ENCODE results near the gene CFAP61.

Gene CFAP61

GRCh38 chr20:20237093-20237959 lies 185.0 kb downstream of the CFAP61 start:
- Histone ChIP-seq H3K9me3 (ENCODE audit: control insufficient read depth, insufficient read depth, low read depth, low read length) (no peaks in the 10 kb centered on the region), H3K27ac (ENCODE audit: extremely low read depth, low read depth, low read length) (no peak overlapping the region), H3K4me3 (ENCODE audit: low read depth, low read length) (no peak overlapping the region), H3K4me1 (ENCODE audit: control insufficient read depth, insufficient read depth, low read length) (no peaks in the 10 kb centered on the region), H3K36me3 (ENCODE audit: control insufficient read depth in 2 of 2, insufficient read depth in 1 of 2, low read length in 2 of 2) (no peaks in the 10 kb centered on the region)
- POLR2A ChIA-PET = no interaction called here
- TF ChIP-seq ZNF366 (tag by site-specific recombination; conservative IDR thresholded peaks at IDR 0.05) (0 out of 2 replicates have a peak, but pooled peaks have one; percentile 64), ZSCAN23 (tag by site-specific recombination; IDR thresholded peaks at IDR 0.05) (no peak), ZNF560 (tag by site-specific recombination; IDR thresholded peaks at IDR 0.05; ENCODE audit: borderline replicate concordance) (no peak), GFI1B (tag by site-specific recombination; IDR thresholded peaks at IDR 0.05) (no peak), ZFP69B (tag by site-specific recombination; IDR thresholded peaks at IDR 0.05) (no peak), GLIS2 (tag by site-specific recombination; IDR thresholded peaks at IDR 0.05) (no peak), ZNF350 (tag by site-specific recombination; IDR thresholded peaks at IDR 0.05) (no peak), ZEB2 (tag by site-specific recombination; IDR thresholded peaks at IDR 0.05) (no peak), ZFHX2 (tag by site-specific recombination; conservative IDR thresholded peaks at IDR 0.05) (peak; percentile 67), ZNF704 (tag by site-specific recombination; IDR thresholded peaks at IDR 0.05) (no peak), ZNF426 (tag by site-specific recombination; IDR thresholded peaks at IDR 0.05) (no peak), BCL6B (tag by site-specific recombination; IDR thresholded peaks at IDR 0.05) (no peak), ZNF654 (tag by site-specific recombination; IDR thresholded peaks at IDR 0.05; ENCODE audit: low read depth) (peak; percentile 53), ZNF830 (tag by site-specific recombination; IDR thresholded peaks at IDR 0.05; ENCODE audit: low read depth) (no peak), ZNF114 (tag by site-specific recombination; IDR thresholded peaks at IDR 0.05) (no peak), ZNF837 (tag by site-specific recombination; IDR thresholded peaks at IDR 0.05) (no peak), MEIS1 (CRISPR knock-in tag; IDR thresholded peaks at IDR 0.05; ENCODE audit: borderline replicate concordance) (no peak), EGR2 (tag by site-specific recombination; IDR thresholded peaks at IDR 0.05; ENCODE audit: low read depth) (peak; percentile 65), ZFP41 (tag by site-specific recombination; IDR thresholded peaks at IDR 0.05; ENCODE audit: borderline replicate concordance) (no peak)
- TF ChIP-seq, protein P1, sequence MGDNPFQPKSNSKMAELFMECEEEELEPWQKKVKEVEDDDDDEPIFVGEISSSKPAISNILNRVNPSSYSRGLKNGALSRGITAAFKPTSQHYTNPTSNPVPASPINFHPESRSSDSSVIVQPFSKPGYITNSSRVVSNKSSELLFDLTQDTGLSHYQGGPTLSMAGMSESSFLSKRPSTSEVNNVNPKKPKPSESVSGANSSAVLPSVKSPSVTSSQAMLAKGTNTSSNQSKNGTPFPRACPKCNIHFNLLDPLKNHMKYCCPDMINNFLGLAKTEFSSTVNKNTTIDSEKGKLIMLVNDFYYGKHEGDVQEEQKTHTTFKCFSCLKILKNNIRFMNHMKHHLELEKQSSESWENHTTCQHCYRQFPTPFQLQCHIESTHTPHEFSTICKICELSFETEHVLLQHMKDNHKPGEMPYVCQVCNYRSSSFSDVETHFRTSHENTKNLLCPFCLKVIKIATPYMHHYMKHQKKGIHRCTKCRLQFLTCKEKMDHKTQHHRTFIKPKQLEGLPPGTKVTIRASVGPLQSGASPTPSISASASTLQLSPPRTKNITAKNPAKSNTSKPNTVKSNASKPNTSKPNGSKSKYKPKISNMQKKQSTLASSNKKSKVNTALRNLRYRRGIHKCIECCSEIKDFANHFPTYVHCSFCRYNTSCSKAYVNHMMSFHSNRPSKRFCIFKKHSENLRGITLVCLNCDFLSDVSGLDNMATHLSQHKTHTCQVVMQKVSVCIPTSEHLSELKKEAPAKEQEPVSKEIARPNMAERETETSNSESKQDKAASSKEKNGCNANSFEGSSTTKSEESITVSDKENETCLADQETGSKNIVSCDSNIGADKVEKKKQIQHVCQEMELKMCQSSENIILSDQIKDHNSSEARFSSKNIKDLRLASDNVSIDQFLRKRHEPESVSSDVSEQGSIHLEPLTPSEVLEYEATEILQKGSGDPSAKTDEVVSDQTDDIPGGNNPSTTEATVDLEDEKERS (tag by site-specific recombination; IDR thresholded peaks at IDR 0.05) = no peak
- CTCF ChIA-PET = interaction anchor here (0.5 to 5.3 kb wide), 31 partner anchors 8 to 577 kb away, joined by 3 to 47 read pairs (median 4); no protein-coding TSS in a partner anchor
